Testis (tissue), 2 donors: ENCODE data around the gene CPNE1.

Experiments
- POLR2A ChIP-seq: fragments of 450-650 bp; IDR thresholded peaks from one replicate; pipeline ENCODE4 v1.6.1; 2017; ENCODE audit warnings: antibody characterized with exemption, mild to moderate bottlenecking, moderate library complexity
- TF ChIP-seq, protein P1 (sequence below), 3 experiments: fragments of 450-650 bp in 2 of 3; fragments of 200-600 bp in 1 of 3; sonication (generic) in 1 of 3; IDR thresholded peaks; one replicate each; pipeline ENCODE4 v1.5.1; 2016 to 2019; ENCODE audit warnings: antibody characterized with exemption in 3 of 3, mild to moderate bottlenecking in 2 of 3, moderate library complexity in 1 of 3

DNA sequence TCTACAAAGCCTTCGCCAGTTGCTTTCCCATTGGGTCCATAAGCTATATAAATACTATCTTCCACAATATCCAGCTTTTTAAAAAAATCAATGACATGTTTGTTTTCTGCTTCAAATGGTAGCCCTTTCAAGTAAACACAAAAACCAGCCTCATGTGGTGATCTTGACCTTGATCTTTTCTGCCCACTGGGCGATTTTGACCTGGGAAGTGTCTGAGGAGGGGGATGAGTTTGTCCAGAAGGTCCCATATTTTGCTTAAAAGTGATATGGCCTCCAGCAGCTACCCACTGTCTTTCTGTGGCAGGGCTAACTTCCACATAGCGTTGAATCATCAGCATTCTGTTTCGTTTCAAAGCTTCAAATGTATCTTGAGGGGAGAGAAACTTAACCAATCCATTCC lies 10.8 kb downstream of the CPNE1 start:
- TF ChIP-seq, protein P1, sequence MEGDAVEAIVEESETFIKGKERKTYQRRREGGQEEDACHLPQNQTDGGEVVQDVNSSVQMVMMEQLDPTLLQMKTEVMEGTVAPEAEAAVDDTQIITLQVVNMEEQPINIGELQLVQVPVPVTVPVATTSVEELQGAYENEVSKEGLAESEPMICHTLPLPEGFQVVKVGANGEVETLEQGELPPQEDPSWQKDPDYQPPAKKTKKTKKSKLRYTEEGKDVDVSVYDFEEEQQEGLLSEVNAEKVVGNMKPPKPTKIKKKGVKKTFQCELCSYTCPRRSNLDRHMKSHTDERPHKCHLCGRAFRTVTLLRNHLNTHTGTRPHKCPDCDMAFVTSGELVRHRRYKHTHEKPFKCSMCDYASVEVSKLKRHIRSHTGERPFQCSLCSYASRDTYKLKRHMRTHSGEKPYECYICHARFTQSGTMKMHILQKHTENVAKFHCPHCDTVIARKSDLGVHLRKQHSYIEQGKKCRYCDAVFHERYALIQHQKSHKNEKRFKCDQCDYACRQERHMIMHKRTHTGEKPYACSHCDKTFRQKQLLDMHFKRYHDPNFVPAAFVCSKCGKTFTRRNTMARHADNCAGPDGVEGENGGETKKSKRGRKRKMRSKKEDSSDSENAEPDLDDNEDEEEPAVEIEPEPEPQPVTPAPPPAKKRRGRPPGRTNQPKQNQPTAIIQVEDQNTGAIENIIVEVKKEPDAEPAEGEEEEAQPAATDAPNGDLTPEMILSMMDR (IDR thresholded peaks at IDR 0.05): no peak
- TF ChIP-seq POLR2A: no peak
